GF-D8 (cell line): ENCODE data around the gene PYGO2.

Experiments used
- DNase-seq: peaks from one replicate; lab custom pipeline; 2025; lab: John Stamatoyannopoulos, UW

PYGO2 gene

GRCh38 chr1:154962156-154962749 lies 671 bp upstream of the PYGO2 start:
- peak; percentile 8 for DNase-seq

GRCh38 chr1:154960446-154961136 lies 991 bp downstream of the PYGO2 start:
- peak; percentile 3 for DNase-seq

GRCh38 chr1:154959426-154959780 lies 2.2 kb downstream of the PYGO2 start:
- DNase-seq, result no peak

- no peak for DNase-seq
Measured at GRCh38 chr1:154958681-154959425, 2.7 kb downstream of the PYGO2 start.

GRCh38 chr1:154958036-154958435 lies 3.5 kb downstream of the PYGO2 start:
- no peak for DNase-seq

- DNase-seq, result no peak
Measured at GRCh38 chr1:154957091-154957657, 4.4 kb downstream of the PYGO2 start.

DNA sequence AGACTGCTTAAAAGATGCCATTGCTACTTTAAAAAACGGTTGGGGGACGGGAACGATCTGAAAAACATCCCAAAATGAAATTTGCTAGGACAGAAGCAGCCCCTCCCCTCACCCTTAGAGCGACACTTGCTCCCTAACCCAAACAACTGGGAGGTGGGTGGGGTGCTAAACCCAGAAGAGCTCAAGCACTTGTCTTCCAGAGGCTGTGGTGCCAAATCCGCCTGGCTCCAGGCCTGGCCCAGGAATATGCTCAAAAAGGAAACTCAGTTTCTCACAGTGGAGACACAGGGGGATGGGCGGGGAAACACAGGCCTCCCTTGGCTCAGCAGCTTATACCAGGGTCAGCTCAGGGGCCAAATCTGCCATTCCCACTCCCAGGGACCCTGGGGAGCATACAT lies 5.0 kb downstream of the PYGO2 start:
- no peak for DNase-seq

DNA sequence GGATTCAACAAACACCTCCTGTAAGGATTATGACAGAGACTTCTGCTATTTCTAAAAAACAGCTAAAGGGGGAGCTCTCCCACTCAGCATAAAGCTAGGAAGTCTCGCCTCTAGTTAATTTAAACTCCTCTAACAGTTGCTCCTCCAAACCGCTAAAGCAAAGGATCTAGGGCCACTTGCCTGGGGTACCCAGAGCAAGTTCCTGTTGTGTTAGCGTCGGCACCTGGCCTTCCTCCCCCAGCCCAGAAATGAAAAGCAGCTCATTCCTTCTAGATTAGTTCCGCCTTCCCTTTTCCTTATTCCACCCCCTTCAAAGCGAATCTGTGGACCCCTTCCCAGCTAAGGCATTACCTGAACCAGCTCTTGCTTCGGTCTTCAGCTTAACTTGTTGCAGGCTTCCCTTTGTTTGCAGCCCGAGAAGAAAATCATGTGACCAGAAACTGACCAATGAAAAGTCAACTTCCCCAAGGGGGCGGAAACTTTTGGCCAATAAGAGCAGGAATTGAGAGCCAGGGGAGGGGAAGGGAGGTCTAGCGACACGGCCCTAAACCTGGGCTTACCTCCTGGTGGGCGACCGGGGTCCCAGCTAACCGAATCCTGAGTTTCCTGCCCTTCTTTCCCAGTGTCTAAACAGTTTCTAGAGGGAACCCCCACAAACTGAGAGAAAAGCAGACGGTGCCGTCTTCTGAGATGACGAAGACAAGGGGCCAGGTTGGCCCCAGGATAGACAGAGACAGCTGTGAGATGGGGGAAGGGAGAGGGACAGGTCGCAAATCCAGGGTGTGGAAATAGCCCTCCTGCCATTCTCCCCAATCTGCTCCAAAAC lies 5.7 kb downstream of the PYGO2 start, which contains the start of gene PBXIP1:
Gene PBXIP1, minus strand, starts transcription at position 382 of the 826 bp plus-strand sequence. CDS start 2,378 bp downstream, outside the sequence.
- peak; percentile 77 for DNase-seq

GRCh38 chr1:154955039-154955717 lies 6.4 kb downstream of the PYGO2 start:
- peak; percentile 39 for DNase-seq

GRCh38 chr1:154954541-154954940 lies 7.0 kb downstream of the PYGO2 start:
- DNase-seq, result no peak

- DNase-seq, result no peak
Measured at GRCh38 chr1:154953611-154954038, 8.0 kb downstream of the PYGO2 start.

DNA sequence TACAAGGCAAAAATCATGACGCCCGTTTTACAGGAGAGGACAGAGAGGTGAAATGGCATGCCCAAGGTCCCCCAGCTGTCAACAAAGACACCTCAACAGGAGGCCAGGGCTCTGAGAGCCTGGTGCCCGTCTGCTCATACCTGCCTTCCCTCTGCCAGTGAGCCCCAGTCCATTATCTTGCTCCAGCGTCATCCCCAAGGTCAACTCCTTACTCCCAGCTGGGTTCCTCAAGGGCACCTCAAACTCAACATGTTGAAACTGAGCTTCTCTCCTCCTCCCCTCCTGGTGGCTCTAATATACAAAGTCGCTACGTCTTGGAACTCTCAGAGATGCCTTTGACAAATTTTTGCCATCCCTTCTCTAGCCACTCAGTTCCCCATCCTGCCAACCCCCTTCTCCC lies 8.9 kb downstream of the PYGO2 start:
- DNase-seq, result no peak

- no peak for DNase-seq
Measured at GRCh38 chr1:154951901-154952657, 9.5 kb downstream of the PYGO2 start.

DNA sequence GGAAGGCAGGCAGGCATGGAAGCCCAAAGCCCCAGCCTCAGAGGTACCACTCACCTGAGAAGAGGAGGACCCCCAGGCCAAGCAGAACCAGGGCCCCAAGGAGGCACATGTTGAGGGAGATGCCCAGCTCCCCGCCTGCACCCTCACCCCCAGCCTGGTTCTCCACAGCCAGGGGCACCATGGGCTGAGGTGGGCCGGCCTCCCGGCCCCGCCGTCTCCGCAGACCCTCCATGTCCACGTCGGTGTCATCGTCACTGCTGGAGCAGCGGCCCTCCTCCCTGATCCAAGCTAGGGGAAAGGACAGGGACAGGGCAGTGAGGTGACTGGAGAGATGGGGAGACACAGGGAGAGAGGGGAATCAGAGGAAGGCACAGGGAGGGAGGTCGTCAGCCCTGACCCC lies 13.5 kb downstream of the PYGO2 start:
- no peak for DNase-seq

- DNase-seq, result no peak
Measured at GRCh38 chr1:154945962-154946850, 15.4 kb downstream of the PYGO2 start.

DNA sequence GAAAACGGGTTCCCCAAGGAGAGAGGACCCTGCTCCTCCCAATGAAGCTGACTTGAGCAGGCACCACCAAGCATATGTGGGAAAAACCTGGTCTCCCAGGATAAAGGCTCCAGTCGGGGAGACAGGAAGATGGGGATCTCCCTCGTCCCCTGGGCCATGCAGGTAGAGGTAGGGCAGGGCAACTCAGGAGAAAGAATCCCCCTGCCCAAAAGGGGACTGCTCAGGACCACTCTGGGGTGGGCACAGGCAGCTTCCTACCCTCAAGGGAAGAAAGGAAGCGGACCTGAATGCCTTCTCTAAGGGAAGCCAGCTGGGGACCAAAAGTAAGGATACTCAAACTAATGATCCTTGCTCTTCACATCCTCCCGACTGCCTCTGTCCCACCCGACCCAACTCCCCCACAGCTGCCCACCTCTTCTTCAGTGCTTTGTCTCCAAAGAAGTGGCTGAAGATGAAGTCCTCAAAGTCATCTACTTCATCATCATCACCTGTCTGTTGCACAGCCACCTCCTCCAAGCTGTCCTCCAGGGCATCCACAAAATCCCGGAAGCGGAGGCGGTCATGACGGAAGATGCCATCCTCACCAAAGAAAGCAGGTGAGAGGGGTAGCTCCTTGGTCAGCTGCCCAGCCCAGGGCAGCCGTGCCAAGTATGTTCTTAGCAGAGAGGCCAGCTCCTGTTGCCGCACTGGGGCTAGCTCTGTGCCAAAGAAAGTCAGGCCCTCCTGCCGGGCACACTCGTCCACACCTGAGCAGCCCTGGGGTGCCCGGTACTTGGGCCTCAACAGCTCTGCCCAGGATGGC lies 16.2 kb downstream of the PYGO2 start:
- DNase-seq, result no peak

DNA sequence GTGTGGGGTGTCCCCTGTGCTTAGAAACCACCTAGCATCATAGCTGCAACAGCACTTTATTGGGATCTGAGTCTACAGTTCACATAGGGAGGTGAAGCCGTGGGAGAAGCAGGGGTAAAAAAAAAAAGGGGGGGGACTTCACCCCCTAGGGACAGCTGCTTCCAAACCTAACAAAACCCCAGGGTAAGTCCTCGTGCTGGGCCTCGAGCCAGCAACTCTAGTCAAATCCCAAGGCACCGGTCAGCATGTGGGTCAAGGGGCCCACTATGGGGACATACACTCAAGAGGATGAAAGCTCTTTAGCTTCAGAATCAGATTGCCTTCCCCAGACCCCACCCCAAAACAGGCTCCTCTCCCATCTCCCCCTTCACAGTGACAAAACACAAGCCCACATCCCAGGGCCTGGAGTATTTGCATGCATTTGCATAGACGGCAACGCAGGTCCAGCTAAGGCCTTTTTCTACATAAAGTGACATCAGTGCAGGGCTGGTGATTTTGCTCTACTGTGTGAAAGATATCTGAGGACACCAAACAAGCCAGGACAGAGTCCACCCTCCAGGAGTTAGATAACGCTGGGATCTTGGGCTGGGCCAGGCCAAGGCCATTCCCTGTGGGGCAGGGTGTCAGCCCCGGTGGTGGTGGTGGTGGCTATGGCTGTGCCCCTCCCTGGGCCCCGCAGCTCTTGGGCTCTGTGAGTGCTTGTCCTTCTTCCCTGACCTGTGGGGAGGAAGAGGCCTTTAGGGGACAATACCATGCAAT lies 17.0 kb downstream of the PYGO2 start:
- no peak for DNase-seq
